ENCODE measurements around the gene RBFOX2. TPM values are rescaled to one million over a fixed set of nuclear protein-coding genes. Genes with fewer than 3 reads are reported as not detected.
A peak's percentile ranks its signal among the peaks of the same experiment; 100 is the strongest.

The RBFOX2 gene
- total and polyA plus RNA-seq, 4 donors = 14.2 to 53.6 (median 25.6) TPM

DNA sequence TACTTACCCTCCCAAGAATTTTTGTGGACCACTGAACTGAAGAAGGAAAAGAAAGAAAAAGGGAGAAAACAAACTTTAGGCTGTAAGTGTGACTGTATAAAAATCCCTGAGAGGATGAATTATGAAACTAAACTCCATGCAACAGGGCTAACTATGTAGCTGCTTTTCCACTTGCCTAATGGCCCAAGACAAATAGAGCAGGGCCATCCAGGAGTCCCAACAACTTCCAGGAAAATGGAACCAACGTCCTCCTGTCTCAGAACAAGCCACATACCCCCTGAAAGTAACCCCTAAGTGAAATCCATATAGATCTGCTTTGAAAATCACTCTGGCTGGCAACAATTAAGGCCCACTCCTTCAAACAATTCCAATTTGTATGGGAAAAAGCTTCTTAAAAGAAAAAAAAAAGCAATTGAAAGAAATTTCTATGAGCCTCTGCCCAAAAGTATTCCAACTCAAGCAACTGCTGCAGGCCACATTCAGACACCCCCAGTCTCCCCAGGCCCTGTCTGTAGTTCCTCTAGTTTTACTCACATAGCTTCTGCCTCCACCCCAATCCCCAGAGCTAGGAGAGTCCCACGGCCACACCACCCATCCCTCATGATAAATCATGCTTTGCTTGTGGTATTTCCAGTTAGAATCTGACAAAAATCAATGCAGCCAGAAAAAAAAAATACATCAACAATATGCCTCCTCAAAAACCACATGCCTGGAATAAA is 12.7 kb downstream of the RBFOX2 start:
- DNase-seq (ENCODE audit: low spot score) = no peak
- WGBS = 47% methylated on average over 2 of the region's 2 CpGs
- no peak overlapping the region for H3K9ac ChIP-seq (ENCODE audit: low read depth in 1 of 2, low read length in 2 of 2)
- no peaks in the 10 kb centered on the region for H3K36me3 ChIP-seq (ENCODE audit: control insufficient read depth in 4 of 4, insufficient read depth in 3 of 4, low read depth in 1 of 4, low read length in 3 of 4)
- no peaks in the 10 kb centered on the region for H3K27me3 ChIP-seq (ENCODE audit: control insufficient read depth in 4 of 4, insufficient read depth in 4 of 4, low read length in 3 of 4)
- peaks cover 2 to 51% (median 29%) of the 10 kb centered on the region in 4 donors for H3K4me1 ChIP-seq (ENCODE audit: control insufficient read depth in 4 of 4, insufficient read depth in 4 of 4, low read length in 3 of 4)
- peak overlapping the region; percentile 41 to 60 for H3K27ac ChIP-seq (ENCODE audit: low read depth in 1 of 2, low read length in 2 of 2)
- TF ChIP-seq NR2F2 (IDR thresholded peaks at IDR 0.05) (no peak), HNF4A (conservative IDR thresholded peaks at IDR 0.05) (peak; percentile 7 to 11)
- H3K9me3 ChIP-seq (ENCODE audit: control insufficient read depth in 4 of 4, low read length in 3 of 4) = no peaks in the 10 kb centered on the region
- H3K4me3 ChIP-seq (ENCODE audit: low read depth in 1 of 3, low read length in 3 of 3) = no peak overlapping the region

DNA sequence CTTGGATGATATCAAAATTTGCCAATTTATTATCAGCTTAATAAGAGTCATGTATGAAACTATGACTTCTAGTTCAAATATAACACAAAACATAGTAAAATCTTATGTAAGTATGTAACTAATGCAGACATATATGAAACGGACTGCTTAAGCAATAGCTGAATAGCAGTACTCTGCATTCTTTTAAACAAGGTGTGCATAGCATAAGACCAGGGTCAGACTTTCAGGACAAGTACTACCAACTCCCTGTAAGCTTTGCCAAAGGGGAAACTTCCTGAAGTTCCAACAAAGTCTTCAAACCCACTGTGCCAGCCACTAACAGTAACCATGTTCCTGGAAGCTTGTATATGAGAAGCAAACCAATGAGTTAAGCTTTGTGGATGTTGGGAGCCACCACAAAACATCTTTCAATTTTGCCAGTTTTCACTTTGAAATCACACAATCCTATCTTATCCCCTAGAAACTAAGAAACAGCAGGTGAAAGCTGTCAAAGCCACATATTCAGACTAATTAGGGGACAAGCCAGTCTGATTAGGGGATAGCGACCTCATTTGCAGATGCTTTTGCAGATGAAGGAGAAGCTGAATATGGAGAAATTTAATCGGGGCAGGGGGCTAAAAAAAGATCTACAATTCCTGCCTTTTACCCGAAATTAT is 13.3 kb downstream of the RBFOX2 start:
- Histone ChIP-seq H3K4me1 (ENCODE audit: control insufficient read depth in 4 of 4, insufficient read depth in 4 of 4, low read length in 3 of 4) (peaks cover 2 to 58% (median 34%) of the 10 kb centered on the region in 4 donors), H3K4me3 (ENCODE audit: low read depth in 1 of 3, low read length in 3 of 3) (no peak overlapping the region), H3K9ac (ENCODE audit: low read depth in 1 of 2, low read length in 2 of 2) (no peak overlapping the region), H3K27me3 (ENCODE audit: control insufficient read depth in 4 of 4, insufficient read depth in 4 of 4, low read length in 3 of 4) (no peaks in the 10 kb centered on the region), H3K36me3 (ENCODE audit: control insufficient read depth in 4 of 4, insufficient read depth in 3 of 4, low read depth in 1 of 4, low read length in 3 of 4) (no peaks in the 10 kb centered on the region), H3K27ac (ENCODE audit: low read depth in 1 of 2, low read length in 2 of 2) (peak overlapping the region in 1 of 2 donors; percentile 50), H3K9me3 (ENCODE audit: control insufficient read depth in 4 of 4, low read length in 3 of 4) (no peaks in the 10 kb centered on the region)
- no peak for DNase-seq (ENCODE audit: low spot score)
- TF ChIP-seq, protein P1, sequence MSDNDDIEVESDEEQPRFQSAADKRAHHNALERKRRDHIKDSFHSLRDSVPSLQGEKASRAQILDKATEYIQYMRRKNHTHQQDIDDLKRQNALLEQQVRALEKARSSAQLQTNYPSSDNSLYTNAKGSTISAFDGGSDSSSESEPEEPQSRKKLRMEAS (IDR thresholded peaks at IDR 0.05) = no peak
- WGBS = 77% methylated on average over 4 of the region's 4 CpGs

DNA sequence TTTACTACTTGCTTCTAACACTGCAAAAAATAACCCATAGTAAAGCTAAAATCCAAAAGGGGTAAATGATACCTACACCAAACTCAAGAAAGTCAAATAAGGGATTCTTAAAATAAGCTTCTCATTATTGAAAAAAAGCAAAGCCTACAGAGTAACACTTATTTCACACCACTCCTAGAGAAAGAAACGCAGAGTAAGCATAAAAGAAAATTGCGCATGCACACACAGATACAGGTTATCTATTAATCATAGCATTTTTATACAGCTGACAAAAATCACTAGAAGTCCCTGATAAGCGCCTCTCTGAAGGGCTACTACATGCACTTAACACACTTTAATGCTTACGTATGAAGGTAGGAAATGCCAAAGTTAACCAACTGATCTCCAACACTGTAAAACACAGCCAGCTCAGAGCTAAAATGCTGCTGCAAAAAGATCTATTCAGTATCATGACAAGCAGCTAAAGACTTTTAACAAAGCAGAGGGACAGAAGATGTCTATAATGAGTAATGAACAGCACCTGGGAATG is 14.0 kb downstream of the RBFOX2 start:
- Histone ChIP-seq H3K36me3 (ENCODE audit: control insufficient read depth in 4 of 4, insufficient read depth in 3 of 4, low read depth in 1 of 4, low read length in 3 of 4) (no peaks in the 10 kb centered on the region), H3K9ac (ENCODE audit: low read depth in 1 of 2, low read length in 2 of 2) (no peak overlapping the region), H3K4me3 (ENCODE audit: low read depth in 1 of 3, low read length in 3 of 3) (no peak overlapping the region), H3K4me1 (ENCODE audit: control insufficient read depth in 4 of 4, insufficient read depth in 4 of 4, low read length in 3 of 4) (peaks cover 2 to 64% (median 41%) of the 10 kb centered on the region in 4 donors), H3K9me3 (ENCODE audit: control insufficient read depth in 4 of 4, low read length in 3 of 4) (no peaks in the 10 kb centered on the region), H3K27ac (ENCODE audit: low read depth in 1 of 2, low read length in 2 of 2) (peak overlapping the region; percentile 41 to 50), H3K27me3 (ENCODE audit: control insufficient read depth in 4 of 4, insufficient read depth in 4 of 4, low read length in 3 of 4) (no peaks in the 10 kb centered on the region)
- 33% methylated on average over 4 of the region's 4 CpGs for WGBS
- no peak for DNase-seq (ENCODE audit: low spot score)
- TF ChIP-seq RAD21 (IDR thresholded peaks at IDR 0.05) = peak in 1 of 2 donors; percentile 12
- TF ChIP-seq RXRA (IDR thresholded peaks at IDR 0.05) = no peak

DNA sequence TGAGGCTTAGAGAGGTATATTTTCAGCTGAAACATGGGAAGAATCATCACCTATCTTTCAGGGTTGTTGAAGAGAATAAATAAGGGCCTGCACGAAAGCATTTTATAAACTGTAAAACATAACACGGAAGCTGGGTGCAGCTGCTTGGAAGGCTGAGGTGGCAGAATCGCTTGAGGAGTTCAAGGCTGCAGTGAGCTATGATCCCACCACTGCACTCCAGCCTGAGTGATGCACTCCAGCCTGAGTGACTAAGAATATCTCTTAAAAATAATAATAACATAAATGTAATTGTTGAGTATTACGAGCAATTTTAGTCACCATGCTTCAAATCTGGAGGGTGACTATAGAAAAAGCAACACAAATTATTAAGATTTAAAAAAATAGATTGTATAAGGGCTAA is 16.3 kb downstream of the RBFOX2 start:
- Histone ChIP-seq H3K27ac (ENCODE audit: low read depth in 1 of 2, low read length in 2 of 2) (no peak overlapping the region), H3K9ac (ENCODE audit: low read depth in 1 of 2, low read length in 2 of 2) (no peak overlapping the region), H3K9me3 (ENCODE audit: control insufficient read depth in 4 of 4, low read length in 3 of 4) (no peaks in the 10 kb centered on the region), H3K36me3 (ENCODE audit: control insufficient read depth in 4 of 4, insufficient read depth in 3 of 4, low read depth in 1 of 4, low read length in 3 of 4) (no peaks in the 10 kb centered on the region), H3K4me3 (ENCODE audit: low read depth in 1 of 3, low read length in 3 of 3) (no peak overlapping the region), H3K4me1 (ENCODE audit: control insufficient read depth in 4 of 4, insufficient read depth in 4 of 4, low read length in 3 of 4) (peaks cover 5 to 76% (median 56%) of the 10 kb centered on the region in 4 donors), H3K27me3 (ENCODE audit: control insufficient read depth in 4 of 4, insufficient read depth in 4 of 4, low read length in 3 of 4) (no peaks in the 10 kb centered on the region)
- no peak for DNase-seq (ENCODE audit: low spot score)
- WGBS = 95% methylated on average over 4 of the region's 4 CpGs
- TF ChIP-seq, protein P1 (IDR thresholded peaks at IDR 0.05) = no peak
- TF ChIP-seq GABPA (IDR thresholded peaks at IDR 0.05 in 1 of 2, conservative IDR thresholded peaks at IDR 0.05 in 1 of 2) = no peak
- TF ChIP-seq, protein P2, sequence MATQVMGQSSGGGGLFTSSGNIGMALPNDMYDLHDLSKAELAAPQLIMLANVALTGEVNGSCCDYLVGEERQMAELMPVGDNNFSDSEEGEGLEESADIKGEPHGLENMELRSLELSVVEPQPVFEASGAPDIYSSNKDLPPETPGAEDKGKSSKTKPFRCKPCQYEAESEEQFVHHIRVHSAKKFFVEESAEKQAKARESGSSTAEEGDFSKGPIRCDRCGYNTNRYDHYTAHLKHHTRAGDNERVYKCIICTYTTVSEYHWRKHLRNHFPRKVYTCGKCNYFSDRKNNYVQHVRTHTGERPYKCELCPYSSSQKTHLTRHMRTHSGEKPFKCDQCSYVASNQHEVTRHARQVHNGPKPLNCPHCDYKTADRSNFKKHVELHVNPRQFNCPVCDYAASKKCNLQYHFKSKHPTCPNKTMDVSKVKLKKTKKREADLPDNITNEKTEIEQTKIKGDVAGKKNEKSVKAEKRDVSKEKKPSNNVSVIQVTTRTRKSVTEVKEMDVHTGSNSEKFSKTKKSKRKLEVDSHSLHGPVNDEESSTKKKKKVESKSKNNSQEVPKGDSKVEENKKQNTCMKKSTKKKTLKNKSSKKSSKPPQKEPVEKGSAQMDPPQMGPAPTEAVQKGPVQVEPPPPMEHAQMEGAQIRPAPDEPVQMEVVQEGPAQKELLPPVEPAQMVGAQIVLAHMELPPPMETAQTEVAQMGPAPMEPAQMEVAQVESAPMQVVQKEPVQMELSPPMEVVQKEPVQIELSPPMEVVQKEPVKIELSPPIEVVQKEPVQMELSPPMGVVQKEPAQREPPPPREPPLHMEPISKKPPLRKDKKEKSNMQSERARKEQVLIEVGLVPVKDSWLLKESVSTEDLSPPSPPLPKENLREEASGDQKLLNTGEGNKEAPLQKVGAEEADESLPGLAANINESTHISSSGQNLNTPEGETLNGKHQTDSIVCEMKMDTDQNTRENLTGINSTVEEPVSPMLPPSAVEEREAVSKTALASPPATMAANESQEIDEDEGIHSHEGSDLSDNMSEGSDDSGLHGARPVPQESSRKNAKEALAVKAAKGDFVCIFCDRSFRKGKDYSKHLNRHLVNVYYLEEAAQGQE (IDR thresholded peaks at IDR 0.05) = no peak
- TF ChIP-seq, protein P3, sequence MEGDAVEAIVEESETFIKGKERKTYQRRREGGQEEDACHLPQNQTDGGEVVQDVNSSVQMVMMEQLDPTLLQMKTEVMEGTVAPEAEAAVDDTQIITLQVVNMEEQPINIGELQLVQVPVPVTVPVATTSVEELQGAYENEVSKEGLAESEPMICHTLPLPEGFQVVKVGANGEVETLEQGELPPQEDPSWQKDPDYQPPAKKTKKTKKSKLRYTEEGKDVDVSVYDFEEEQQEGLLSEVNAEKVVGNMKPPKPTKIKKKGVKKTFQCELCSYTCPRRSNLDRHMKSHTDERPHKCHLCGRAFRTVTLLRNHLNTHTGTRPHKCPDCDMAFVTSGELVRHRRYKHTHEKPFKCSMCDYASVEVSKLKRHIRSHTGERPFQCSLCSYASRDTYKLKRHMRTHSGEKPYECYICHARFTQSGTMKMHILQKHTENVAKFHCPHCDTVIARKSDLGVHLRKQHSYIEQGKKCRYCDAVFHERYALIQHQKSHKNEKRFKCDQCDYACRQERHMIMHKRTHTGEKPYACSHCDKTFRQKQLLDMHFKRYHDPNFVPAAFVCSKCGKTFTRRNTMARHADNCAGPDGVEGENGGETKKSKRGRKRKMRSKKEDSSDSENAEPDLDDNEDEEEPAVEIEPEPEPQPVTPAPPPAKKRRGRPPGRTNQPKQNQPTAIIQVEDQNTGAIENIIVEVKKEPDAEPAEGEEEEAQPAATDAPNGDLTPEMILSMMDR (IDR thresholded peaks at IDR 0.05; ENCODE audit: low read depth, low read length, missing input control) = no peak
- TF ChIP-seq TAF1 (conservative IDR thresholded peaks at IDR 0.05) = no peak
- TF ChIP-seq, protein P4, sequence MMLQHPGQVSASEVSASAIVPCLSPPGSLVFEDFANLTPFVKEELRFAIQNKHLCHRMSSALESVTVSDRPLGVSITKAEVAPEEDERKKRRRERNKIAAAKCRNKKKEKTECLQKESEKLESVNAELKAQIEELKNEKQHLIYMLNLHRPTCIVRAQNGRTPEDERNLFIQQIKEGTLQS (IDR thresholded peaks at IDR 0.05) = no peak
- TF ChIP-seq, protein P5, sequence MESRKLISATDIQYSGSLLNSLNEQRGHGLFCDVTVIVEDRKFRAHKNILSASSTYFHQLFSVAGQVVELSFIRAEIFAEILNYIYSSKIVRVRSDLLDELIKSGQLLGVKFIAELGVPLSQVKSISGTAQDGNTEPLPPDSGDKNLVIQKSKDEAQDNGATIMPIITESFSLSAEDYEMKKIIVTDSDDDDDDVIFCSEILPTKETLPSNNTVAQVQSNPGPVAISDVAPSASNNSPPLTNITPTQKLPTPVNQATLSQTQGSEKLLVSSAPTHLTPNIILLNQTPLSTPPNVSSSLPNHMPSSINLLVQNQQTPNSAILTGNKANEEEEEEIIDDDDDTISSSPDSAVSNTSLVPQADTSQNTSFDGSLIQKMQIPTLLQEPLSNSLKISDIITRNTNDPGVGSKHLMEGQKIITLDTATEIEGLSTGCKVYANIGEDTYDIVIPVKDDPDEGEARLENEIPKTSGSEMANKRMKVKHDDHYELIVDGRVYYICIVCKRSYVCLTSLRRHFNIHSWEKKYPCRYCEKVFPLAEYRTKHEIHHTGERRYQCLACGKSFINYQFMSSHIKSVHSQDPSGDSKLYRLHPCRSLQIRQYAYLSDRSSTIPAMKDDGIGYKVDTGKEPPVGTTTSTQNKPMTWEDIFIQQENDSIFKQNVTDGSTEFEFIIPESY (IDR thresholded peaks at IDR 0.05) = no peak
- no peak for TF ChIP-seq YY1 (IDR thresholded peaks at IDR 0.05)
- no peak for TF ChIP-seq NR2F2 (IDR thresholded peaks at IDR 0.05)
- TF ChIP-seq RXRA (IDR thresholded peaks at IDR 0.05) = no peak
